ENCODE measurements around the gene RUFY2. TPM values are rescaled to one million over a fixed set of nuclear protein-coding genes. Genes with fewer than 3 reads are reported as not detected.
A peak's percentile ranks its signal among the peaks of the same experiment; 100 is the strongest.

Gene RUFY2
- total and polyA plus RNA-seq, 2 donors (not counting 3 experiments of a cell fraction or from before 2014, with no cell fraction given) = 5.7 to 24.2 TPM

DNA sequence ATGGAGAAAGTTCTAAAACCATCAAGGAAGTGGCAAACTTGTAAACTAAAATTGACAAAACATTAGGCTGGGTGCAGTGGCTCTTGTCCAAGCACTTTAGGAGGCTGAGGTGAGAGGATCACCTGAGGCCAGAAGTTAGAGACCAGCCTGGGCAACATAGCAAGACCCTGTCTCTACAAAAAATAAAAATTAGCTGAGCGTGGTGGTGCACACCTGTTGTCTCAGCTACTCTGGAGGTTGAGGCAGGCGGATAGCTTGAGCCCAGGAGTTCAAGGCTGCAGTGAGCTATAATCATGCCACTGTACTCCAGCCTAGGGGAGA, 104.6 kb downstream of the RUFY2 start:
- dilution Hi-C loops (cut with MboI; ENCODE audit: extremely low pct_ligation_motif_present, low sequenced_read_pairs) = no loop called here
- TF ChIP-seq EZH2 (IDR thresholded peaks at IDR 0.05; ENCODE audit: borderline replicate concordance, low read depth, low read length, severe bottlenecking) = no peak
- TF ChIP-seq, protein P1, sequence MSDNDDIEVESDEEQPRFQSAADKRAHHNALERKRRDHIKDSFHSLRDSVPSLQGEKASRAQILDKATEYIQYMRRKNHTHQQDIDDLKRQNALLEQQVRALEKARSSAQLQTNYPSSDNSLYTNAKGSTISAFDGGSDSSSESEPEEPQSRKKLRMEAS (IDR thresholded peaks at IDR 0.05; ENCODE audit: insufficient read depth, insufficient read length) = no peak
- no peak for TF ChIP-seq GATA2 (IDR thresholded peaks at IDR 0.05; ENCODE audit: insufficient read depth, insufficient read length, low read depth, low read length)
- TF ChIP-seq JUN (IDR thresholded peaks at IDR 0.05; ENCODE audit: borderline replicate concordance, insufficient read depth, insufficient read length, low read depth) = no peak
- Histone ChIP-seq H3K4me2 (ENCODE audit: insufficient read depth, low read length) (no peak overlapping the region), H3K4me1 (ENCODE audit: control insufficient read depth, extremely low read depth, insufficient read depth, low read length) (peaks cover 3% of the 10 kb centered on the region), H3K9ac (replicated peaks; ENCODE audit: extremely low read depth, insufficient read depth, low read length) (no peak overlapping the region), H2AFZ (ENCODE audit: low read depth, low read length) (no peak overlapping the region), H3K4me3 (replicated peaks in 1 of 3; ENCODE audit: insufficient read depth in 1 of 3, low read depth in 1 of 3, low read length in 3 of 3) (no peak overlapping the region), H3K27me3 (ENCODE audit: control insufficient read depth in 2 of 2, insufficient read depth in 2 of 2, low read length in 2 of 2) (no peaks in the 10 kb centered on the region), H3K36me3 (ENCODE audit: control insufficient read depth in 2 of 2, extremely low read depth in 1 of 2, insufficient read depth in 2 of 2, low read length in 2 of 2) (no peaks in the 10 kb centered on the region), H4K20me1 (replicated peaks; ENCODE audit: control insufficient read depth, extremely low read depth, insufficient read depth, low read length) (no peaks in the 10 kb centered on the region), H3K9me1 (replicated peaks; ENCODE audit: control insufficient read depth, extremely low read depth, insufficient read depth, low read length) (no peaks in the 10 kb centered on the region), H3K9me3 (replicated peaks; ENCODE audit: control insufficient read depth, insufficient read depth, low read length) (no peaks in the 10 kb centered on the region), H3K79me2 (ENCODE audit: control insufficient read depth, insufficient read depth, low read length) (no peaks in the 10 kb centered on the region), H3K27ac (ENCODE audit: insufficient read depth, low read depth, low read length) (no peak overlapping the region)
- ChIA-PET POLR2A (interaction anchor here (0.7 kb wide), 1 partner anchor 29 kb away, joined by 6 read pairs; the partner anchor contains the start of gene HNRNPH3), CTCF (interaction anchor here (1.0 to 6.2 kb wide), 20 partner anchors 11 to 605 kb away, joined by 3 to 290 read pairs (median 8); partner anchors contain the start of gene ATOH7)
- intact Hi-C loops (cut with micrococcal nuclease) = loop anchor here (1.0 to 5.0 kb wide), 4 partner anchors 90 to 514 kb away; no protein-coding TSS in a partner anchor
- FAIRE-seq (no peak), DNase-seq (ENCODE audit: low read depth, low spot score) (no peak)
- no TSS peak for BruUV-seq (replicated peaks)

GRCh38 chr10:68301790-68302502, 105.1 kb downstream of the RUFY2 start:
- TF ChIP-seq CTCF (IDR thresholded peaks at IDR 0.05; ENCODE audit: extremely low read depth in 1 of 2, insufficient read depth in 1 of 2, low read depth in 1 of 2, low read length in 2 of 2) (peak; percentile 26 to 36), POLR2AphosphoS5 (IDR thresholded peaks at IDR 0.05; ENCODE audit: insufficient read depth, low read depth, low read length) (no peak), GATA2 (IDR thresholded peaks at IDR 0.05; ENCODE audit: insufficient read depth, insufficient read length, low read depth, low read length) (no peak)
- Histone ChIP-seq H3K9ac (replicated peaks; ENCODE audit: extremely low read depth, insufficient read depth, low read length) (no peak overlapping the region), H3K27me3 (ENCODE audit: control insufficient read depth in 2 of 2, insufficient read depth in 2 of 2, low read length in 2 of 2) (no peaks in the 10 kb centered on the region), H3K27ac (ENCODE audit: insufficient read depth, low read depth, low read length) (no peak overlapping the region), H3K36me3 (ENCODE audit: control insufficient read depth in 2 of 2, extremely low read depth in 1 of 2, insufficient read depth in 2 of 2, low read length in 2 of 2) (no peaks in the 10 kb centered on the region), H3K4me2 (ENCODE audit: insufficient read depth, low read length) (no peak overlapping the region), H3K4me3 (replicated peaks in 1 of 3; ENCODE audit: insufficient read depth in 1 of 3, low read depth in 1 of 3, low read length in 3 of 3) (no peak overlapping the region), H3K9me3 (replicated peaks; ENCODE audit: control insufficient read depth, insufficient read depth, low read length) (no peaks in the 10 kb centered on the region), H4K20me1 (replicated peaks; ENCODE audit: control insufficient read depth, extremely low read depth, insufficient read depth, low read length) (no peaks in the 10 kb centered on the region), H2AFZ (ENCODE audit: low read depth, low read length) (no peak overlapping the region), H3K79me2 (ENCODE audit: control insufficient read depth, insufficient read depth, low read length) (no peaks in the 10 kb centered on the region), H3K4me1 (ENCODE audit: control insufficient read depth, extremely low read depth, insufficient read depth, low read length) (peaks cover 3% of the 10 kb centered on the region), H3K9me1 (replicated peaks; ENCODE audit: control insufficient read depth, extremely low read depth, insufficient read depth, low read length) (no peaks in the 10 kb centered on the region)
- no TSS peak for BruUV-seq (replicated peaks)
- dilution Hi-C loops (cut with MboI; ENCODE audit: extremely low pct_ligation_motif_present, low sequenced_read_pairs) (no loop called here), intact Hi-C loops (cut with micrococcal nuclease) (loop anchor here (1.0 to 5.0 kb wide), 4 partner anchors 90 to 514 kb away; no protein-coding TSS in a partner anchor)
- FAIRE-seq = peak; percentile 75
- ChIA-PET POLR2A (interaction anchor here (0.7 kb wide), 1 partner anchor 352 kb away, joined by 3 read pairs; no protein-coding TSS in a partner anchor), CTCF (interaction anchor here (0.6 to 6.2 kb wide), 38 partner anchors 9 to 604 kb away, joined by 3 to 290 read pairs (median 4); partner anchors contain the start of gene ATOH7)
- DNase-seq (ENCODE audit: low read depth, low spot score) = peak; percentile 63

Data from endothelial cell of umbilical vein (primary cell).